Dermis blood vessel endothelial cell (primary cell): ENCODE results near the gene PTPRN2. TPM values are rescaled to one million over a fixed set of nuclear protein-coding genes. Genes with fewer than 3 reads are reported as not detected.

Experiments
- DNase-seq: peaks from one replicate; pipeline ENCODE4 v3.0.0; 2010
- total RNA-seq: library from RNA; depleted of rRNA; stranded (reverse); fragments of >200 nt; gene quantifications from 2 replicates; pipeline ENCODE4 v1.2.3, GENCODE V29; 2014

The PTPRN2 gene
- total RNA-seq, 1 donor from 2014 or later = 2.2 TPM

DNA sequence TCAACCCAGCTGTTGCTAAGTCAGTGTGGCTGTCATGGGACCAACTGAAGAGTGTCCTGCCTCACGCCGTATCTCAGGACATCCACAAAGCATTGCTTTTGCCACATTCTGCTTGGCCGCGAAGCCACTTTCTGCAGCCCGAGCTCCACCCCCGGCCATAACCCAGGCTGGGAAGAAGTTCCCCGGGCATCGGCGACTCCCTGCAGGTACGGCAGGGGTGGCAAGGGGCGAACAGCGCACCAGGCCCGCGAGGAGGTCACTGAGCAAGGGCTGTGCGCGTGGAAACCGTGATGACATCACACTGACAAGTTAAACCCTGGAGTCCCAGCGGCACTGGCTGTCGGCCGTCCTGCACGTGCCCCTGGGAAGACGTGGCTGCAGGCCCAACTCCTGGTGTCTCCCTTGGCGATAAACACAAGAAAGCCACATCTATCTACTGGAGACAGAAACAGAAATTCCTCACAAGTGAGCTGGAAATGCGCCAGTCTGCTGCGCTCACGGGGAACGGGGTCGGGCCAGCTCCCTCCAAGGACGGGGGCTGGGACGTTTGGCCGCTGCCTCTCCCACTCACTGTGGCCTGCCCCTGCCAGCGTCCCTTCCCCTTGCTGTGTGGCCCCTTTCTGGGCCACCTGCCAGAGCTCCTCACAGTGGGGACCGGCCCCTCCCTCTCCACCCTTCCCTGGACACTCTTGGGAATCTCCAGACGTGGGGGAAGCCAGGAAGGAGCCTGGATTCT is 924.5 kb downstream of the PTPRN2 start:
- DNase-seq = no peak

- no peak for DNase-seq
These were observed 925.4 kb downstream of the PTPRN2 start for GRCh38 chr7:157662110-157662791.

DNA sequence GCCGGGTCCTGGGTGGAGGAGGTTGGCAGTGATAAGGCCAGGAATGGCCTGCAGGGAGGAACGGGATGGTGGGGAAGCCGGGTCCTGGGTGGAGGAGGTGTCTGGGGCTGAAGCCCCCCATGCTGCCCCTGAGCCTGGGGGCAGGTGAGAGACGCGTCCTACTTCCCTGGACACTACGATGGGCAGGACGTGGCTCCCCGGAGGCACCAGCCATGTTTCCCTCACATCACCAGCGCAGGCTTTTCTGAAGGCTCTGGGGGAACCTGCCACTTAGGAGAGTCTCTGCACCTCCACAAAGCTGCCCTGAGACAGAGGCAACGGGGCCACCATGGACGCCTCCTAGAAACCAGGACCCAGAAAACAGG is 926.0 kb downstream of the PTPRN2 start:
- DNase-seq = no peak

GRCh38 chr7:157660971-157661610 is 926.5 kb downstream of the PTPRN2 start:
- DNase-seq = no peak

GRCh38 chr7:157658851-157659412 is 928.7 kb downstream of the PTPRN2 start:
- no peak for DNase-seq

DNA sequence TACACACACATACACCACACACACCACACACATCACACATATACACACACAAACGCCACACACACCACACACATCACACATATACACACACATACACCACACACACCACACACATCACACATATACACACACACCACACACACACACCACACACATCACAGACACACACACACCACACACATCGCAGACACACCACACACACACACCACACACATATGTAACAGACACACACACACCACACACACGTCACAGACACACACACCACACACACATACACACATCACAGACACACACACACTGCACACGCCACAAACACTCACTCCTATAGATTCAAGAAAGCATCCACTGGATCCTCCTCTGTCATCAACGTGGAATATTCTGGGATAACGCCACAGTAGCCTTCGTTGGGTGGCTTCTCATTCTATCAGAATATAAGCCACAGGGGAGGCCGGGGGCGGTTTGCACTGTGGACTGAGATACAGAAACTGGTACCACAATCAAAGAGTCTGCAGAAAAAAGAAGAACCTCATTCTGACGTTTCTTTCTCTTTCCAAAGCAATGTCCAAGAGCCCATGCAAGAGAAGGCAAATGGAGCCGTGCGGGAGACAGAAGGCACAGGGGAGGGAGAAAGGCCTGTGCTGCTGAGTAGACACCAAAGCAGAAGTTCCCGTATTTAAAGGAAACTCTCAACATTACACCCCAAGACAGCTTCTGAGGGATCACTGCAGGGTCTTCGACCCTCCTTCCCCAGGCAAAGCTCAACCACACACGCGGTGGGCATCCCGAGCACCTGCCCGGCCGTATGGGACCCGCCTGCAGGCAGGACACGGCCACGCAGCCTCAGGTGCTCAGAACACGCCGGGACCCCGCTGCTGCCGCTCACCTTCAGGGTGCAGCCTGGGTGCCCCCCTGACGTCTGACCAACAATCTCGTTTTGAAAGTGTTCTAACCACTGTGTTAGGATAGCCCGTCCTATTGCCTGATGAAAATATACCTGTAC is 929.6 kb downstream of the PTPRN2 start:
- no peak for DNase-seq

DNA sequence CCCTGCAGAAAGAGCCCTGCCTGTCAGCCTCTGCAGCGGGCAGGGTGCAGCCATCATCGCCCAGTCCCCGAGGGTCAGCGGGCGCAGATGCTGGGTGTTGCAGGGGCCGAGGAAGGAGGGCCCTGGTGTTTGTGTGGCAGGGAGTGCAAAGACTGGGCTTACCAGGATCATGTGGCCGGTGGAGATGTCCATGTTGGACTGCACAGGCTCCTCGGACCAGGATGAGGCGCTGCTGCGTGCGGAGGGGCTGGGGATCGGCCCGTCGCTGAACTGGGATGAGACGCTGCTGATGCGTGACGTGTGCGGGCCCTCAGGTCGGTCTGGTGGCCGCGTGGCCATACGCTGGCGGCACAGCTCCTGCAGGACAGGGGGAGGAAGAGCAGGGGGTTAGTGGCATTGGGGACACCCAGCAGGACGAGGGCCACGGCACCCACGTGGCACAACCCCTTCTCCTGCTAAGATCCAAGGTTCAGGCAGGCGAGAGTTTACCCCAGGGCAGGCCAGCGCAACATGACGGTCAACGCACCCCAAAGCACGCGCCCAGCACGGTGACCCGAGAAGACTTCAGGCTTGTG is 931.3 kb downstream of the PTPRN2 start:
- no peak for DNase-seq

DNA sequence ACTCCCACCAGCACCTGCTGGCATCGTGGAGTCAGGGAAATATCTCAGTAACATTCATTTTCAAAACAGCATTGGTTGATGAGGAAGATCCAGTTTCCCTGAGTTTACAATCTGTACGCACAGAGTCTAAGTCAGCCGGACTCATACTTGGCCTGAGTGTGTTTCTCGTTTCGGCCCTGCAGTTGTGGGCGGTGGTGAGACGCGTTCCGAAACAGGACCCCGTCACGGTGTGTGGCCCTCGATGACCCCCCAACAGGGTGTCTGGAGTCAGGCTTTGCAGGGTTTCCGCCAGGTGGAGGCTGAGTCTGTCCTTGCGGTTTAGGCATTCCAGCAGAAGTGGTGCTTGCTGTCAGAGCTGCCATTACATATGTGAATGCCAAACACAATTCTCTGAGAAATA is 933.3 kb downstream of the PTPRN2 start:
- no peak for DNase-seq

DNA sequence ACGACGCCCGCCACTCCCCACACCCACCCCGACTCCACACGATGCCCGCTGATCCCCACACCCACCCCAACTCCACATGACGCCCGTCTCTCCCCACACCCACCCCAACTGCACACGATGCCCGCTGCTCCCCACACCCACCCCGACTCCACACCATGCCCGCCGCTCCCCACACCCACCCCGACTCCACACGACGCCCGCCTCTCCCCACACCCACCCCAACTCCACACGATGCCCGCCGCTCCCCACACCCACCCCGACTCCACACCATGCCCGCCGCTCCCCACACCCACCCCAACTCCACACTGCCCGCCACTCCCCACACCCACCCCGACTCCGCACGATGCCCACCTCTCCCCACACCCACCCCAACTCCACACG is 933.8 kb downstream of the PTPRN2 start:
- no peak for DNase-seq

DNA sequence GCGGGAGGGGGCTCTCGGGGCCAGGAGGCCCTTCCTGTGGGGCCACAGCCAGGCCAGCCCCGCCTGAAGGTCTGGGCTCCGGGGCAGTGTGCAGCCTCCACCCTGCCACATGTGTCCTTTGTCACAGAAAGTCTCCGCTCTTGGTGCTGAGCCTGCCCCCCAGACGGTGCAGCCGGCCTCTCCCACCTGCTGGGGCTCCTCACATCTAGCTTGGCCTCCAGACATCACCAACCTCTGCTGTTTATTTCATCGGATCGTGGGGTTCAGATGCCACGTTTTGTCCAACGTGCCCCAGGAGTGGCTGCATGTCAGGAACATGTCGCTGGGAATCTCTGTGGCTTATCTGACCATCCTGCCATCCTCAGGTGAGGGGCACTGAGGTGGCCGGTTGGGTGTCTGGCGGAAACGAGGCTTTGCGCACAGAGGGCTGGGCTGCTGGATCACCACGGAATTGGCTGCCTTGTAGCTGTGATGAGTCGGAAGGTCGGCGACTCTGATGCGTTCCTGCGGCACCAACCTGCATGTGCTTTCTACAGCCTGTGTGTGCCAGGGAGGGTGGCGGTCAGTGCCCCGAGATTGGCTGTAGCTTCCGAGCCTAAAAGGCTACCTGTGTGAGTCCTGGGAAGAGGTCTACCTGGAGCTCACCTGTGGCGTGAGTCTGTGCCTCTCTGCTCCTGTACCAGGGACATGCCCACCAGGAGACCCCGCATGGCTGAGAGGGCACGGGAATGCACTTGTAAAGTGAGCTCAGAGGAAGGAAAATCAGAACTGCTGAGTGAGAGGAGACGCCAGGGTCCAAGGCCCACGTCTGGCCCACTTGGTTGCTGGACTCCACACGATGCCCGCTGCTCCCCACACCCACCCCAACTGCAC is 934.4 kb downstream of the PTPRN2 start:
- DNase-seq = no peak

GRCh38 chr7:157652161-157652953 is 935.3 kb downstream of the PTPRN2 start:
- DNase-seq = no peak

DNA sequence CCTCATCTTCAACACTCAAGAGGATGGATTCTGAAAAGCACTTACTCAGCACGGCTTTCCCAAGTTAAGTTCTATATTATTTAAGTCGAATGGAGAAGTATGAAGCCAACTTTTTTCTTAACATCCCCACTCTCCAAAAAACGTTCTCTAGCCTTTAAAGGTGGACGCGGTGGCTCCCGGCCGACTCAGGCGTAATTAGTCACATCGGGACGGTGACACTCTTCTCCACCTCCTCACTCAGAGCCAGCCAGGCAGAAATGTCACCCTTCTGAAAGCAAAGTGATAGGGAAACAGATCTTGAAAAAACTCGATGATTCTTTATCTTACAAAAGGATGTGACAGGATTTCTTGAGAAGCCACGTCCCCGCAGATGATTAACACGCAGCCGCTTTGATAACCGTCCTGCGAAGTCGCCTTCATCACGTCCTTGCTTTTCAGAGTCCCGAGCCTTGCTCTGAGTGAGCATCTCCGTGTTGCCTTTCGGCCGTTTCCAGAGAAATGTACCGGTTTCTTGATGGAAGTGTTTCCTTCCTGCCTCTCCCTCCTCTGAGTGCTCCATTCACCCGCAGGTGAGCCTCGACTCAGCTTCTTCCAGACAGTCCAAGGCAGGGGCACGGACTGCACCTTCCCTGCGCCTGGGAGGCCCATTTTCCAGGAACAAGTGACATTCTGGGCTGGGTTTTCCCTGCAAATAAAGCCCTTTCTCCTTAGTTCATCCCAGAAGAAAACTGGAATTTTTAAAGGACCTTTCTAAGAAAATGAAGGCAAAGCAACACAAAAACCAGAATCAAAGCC is 936.1 kb downstream of the PTPRN2 start:
- DNase-seq = no peak

DNA sequence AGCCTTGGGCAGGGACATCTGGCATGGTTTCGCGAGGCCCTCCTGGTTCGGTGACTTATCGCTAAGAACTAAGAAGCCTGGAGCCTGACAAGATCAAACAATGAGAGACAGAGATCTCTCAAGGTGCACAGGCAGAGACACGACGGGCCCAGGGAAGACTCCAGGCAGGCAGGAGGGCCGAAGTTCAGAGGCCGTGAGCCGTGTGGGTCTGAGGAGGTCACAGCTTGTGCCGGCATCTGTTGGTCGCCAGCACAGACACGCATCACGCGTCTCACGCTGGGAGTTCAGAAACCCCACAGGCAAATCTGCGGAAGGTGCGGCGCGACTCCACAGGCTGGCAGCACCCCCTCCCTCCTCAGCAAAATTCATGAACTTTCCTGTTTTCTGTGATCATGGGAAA is 936.8 kb downstream of the PTPRN2 start:
- DNase-seq = no peak

DNA sequence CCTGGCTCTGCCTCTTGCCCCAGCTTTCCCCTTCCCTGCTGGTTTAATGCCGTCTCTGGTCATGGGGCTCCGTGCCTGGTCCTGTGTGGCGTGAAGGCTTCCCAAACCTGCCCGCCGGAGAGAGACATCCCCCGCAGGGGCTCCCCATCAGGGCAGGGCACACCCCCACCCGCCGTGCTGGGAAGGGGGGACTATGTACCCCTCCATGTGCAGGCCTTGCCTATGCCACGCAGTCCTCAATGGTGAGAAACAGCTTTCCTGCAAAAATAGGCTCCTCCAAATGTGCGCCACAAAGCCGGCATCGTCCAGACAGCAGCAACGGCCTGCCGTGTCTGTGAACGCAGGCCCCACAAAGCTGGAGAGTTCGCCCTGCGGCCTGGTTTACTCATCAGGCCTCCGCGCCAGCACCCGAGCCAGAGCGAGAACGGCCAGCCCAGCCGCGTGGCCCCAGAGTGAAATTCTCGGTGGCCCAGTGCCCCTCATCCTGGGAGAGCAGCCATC is 937.4 kb downstream of the PTPRN2 start:
- DNase-seq = no peak

DNA sequence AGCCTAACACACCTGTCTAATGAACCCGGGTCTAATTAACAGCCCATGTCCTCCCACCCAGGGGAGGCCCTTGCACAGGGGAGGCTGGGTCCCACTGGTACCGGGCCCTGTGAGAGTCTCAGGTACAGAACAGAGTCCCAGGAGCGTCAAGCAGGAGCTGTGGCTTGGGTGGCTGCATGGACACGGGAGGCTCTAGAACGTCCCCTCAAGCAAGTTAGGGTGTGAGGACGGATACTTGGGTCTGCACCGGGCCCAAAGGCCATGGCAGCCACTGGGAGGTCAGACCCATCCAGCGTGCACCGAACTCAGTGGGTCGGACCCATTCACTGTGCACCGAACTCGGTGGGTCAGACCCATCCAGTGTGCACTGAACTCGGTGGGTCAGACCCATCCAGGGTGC is 941.1 kb downstream of the PTPRN2 start:
- no peak for DNase-seq

GRCh38 chr7:157645539-157645938 is 942.1 kb downstream of the PTPRN2 start:
- no peak for DNase-seq

DNA sequence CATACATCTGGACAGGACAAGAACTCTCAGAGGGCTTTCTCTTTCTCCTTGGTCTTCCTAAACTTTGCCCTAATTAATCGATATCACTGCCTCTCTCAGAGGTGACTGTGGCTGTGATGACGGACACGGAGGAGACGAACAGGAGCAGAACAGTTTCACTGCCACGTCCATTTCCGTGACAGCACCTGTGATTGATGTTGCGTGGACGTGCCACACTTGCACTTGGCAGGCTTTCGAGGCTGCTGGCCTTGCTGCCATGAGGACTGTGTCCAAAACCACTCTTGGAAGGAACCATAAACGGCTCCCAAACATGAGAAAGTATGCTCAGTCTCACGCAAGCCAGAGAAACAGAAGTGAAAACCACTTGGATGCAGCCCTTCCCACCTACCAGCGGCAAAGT is 942.7 kb downstream of the PTPRN2 start:
- DNase-seq = no peak

- DNase-seq = no peak
These were observed 944.1 kb downstream of the PTPRN2 start for GRCh38 chr7:157643525-157643970.

DNA sequence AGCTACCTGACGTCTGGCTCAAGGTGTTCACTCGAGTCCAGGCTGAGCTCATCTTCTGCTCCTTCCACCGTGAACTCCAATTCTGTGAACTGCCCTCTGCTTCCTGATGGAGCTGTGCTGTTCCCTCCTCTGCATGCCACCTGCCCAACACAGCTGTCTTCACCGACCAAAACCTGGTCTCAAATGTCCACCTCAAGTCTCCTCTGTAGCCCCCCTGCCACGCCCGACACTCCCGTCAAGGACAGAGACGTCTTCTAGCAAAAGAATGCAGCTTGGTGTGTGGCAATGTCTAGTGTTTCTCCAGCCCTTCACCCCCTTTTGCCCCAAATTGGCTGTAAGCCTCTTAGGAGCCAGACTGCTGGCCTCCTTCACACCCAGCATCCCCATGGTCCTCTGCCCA is 945.8 kb downstream of the PTPRN2 start:
- DNase-seq = no peak
